Measurements from ENCODE around the gene TMEM245. TPM values are rescaled to one million over a fixed set of nuclear protein-coding genes. Genes with fewer than 3 reads are reported as not detected.

The TMEM245 gene
- total and polyA plus RNA-seq, 2 of the 13 experiments (the other 11 are each of a cell fraction or from before 2014, with no cell fraction given) = 53.5 to 55.4 TPM

DNA sequence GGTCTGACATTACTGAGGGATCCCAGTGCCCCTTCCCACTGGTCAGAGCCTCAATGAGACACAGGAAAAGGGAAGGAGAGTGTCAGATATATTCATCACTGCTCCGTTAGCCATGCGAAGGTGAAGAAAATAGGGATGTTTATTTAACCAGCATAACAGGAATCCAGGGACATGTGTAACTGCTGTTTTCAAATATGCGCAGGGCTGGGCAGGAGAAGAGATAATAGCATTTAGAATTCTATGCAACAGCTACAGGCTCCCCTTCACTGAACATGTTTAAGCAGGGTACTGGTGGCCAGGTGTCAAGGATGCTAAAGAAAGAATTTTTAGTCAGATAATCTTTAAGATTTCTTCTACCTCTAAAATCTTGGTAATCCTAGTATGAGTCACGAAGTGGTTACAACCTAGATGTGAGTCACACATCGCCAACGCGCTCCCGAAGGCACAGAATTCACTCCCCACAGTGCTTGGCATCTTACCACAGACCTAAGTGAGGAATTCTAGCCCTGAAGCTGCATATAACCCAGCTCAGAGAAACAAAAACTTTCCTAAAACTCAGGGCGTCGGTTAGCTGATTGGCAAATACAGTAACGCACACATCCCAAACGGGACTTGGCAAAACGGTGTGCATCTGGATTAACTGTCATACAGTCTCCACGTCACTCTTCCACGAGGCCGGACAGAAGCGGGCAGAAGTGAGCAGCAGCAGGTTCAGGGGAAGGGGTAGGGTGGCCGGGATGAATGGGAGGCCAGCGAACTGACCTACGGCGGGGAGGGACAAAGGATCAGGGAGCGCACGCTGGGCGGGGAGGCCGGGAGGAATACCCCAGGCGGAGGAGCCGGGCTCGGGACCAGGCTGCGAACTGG lies 107.5 kb downstream of the TMEM245 start (continued):
- 0 out of 2 replicates have a peak, but pooled peaks have one; percentile 11 for TF ChIP-seq ZNF891 (CRISPR knock-in tag; IDR thresholded peaks at IDR 0.05)
- TF ChIP-seq JUNB (CRISPR knock-in tag; IDR thresholded peaks at IDR 0.05; ENCODE audit: borderline replicate concordance) = 0 out of 2 replicates have a peak, but pooled peaks have one; percentile 31
- TF ChIP-seq SP5 (CRISPR knock-in tag; IDR thresholded peaks at IDR 0.05; ENCODE audit: borderline replicate concordance, low read depth) = no peak
- TF ChIP-seq, protein P1, sequence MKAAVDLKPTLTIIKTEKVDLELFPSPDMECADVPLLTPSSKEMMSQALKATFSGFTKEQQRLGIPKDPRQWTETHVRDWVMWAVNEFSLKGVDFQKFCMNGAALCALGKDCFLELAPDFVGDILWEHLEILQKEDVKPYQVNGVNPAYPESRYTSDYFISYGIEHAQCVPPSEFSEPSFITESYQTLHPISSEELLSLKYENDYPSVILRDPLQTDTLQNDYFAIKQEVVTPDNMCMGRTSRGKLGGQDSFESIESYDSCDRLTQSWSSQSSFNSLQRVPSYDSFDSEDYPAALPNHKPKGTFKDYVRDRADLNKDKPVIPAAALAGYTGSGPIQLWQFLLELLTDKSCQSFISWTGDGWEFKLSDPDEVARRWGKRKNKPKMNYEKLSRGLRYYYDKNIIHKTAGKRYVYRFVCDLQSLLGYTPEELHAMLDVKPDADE (CRISPR knock-in tag; IDR thresholded peaks at IDR 0.05) = no peak
- TF ChIP-seq, protein P2, sequence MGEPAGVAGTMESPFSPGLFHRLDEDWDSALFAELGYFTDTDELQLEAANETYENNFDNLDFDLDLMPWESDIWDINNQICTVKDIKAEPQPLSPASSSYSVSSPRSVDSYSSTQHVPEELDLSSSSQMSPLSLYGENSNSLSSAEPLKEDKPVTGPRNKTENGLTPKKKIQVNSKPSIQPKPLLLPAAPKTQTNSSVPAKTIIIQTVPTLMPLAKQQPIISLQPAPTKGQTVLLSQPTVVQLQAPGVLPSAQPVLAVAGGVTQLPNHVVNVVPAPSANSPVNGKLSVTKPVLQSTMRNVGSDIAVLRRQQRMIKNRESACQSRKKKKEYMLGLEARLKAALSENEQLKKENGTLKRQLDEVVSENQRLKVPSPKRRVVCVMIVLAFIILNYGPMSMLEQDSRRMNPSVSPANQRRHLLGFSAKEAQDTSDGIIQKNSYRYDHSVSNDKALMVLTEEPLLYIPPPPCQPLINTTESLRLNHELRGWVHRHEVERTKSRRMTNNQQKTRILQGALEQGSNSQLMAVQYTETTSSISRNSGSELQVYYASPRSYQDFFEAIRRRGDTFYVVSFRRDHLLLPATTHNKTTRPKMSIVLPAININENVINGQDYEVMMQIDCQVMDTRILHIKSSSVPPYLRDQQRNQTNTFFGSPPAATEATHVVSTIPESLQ (CRISPR knock-in tag; conservative IDR thresholded peaks at IDR 0.05) = no peak
- no peak for TF ChIP-seq HNF4A (CRISPR knock-in tag; IDR thresholded peaks at IDR 0.05)
- no peak for TF ChIP-seq MAFF (IDR thresholded peaks at IDR 0.05; ENCODE audit: low read depth, low read length)
- TF ChIP-seq, protein P3, sequence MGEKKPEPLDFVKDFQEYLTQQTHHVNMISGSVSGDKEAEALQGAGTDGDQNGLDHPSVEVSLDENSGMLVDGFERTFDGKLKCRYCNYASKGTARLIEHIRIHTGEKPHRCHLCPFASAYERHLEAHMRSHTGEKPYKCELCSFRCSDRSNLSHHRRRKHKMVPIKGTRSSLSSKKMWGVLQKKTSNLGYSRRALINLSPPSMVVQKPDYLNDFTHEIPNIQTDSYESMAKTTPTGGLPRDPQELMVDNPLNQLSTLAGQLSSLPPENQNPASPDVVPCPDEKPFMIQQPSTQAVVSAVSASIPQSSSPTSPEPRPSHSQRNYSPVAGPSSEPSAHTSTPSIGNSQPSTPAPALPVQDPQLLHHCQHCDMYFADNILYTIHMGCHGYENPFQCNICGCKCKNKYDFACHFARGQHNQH (CRISPR knock-in tag; IDR thresholded peaks at IDR 0.05) = no peak
- TF ChIP-seq SP4 (CRISPR knock-in tag; IDR thresholded peaks at IDR 0.05) = no peak
- no peak for TF ChIP-seq CENPX (CRISPR knock-in tag; IDR thresholded peaks at IDR 0.05)
- no peak for TF ChIP-seq PRPF4 (IDR thresholded peaks at IDR 0.05; ENCODE audit: low read depth, low read length, poor library complexity, severe bottlenecking)
- TF ChIP-seq POLR2A (IDR thresholded peaks at IDR 0.05; ENCODE audit: insufficient read depth in 1 of 2, low read depth in 2 of 2, low read length in 2 of 2) = peak in 1 of 2 experiments; percentile 39; a peak in 1 of 4 replicates
- no peak for TF ChIP-seq KMT2A (CRISPR knock-in tag; IDR thresholded peaks at IDR 0.05)
- TF ChIP-seq TEAD3 (CRISPR knock-in tag; optimal IDR thresholded peaks at IDR 0.05; ENCODE audit: borderline replicate concordance) = no peak
- TF ChIP-seq AKAP8 (CRISPR knock-in tag; IDR thresholded peaks at IDR 0.05) = no peak
- no peak for TF ChIP-seq ZNF101 (CRISPR knock-in tag; IDR thresholded peaks at IDR 0.05; ENCODE audit: borderline replicate concordance, low read depth)
- TF ChIP-seq ZNF550 (CRISPR knock-in tag; IDR thresholded peaks at IDR 0.05; ENCODE audit: borderline replicate concordance) = no peak
- TF ChIP-seq ZNF749 (CRISPR knock-in tag; IDR thresholded peaks at IDR 0.05; ENCODE audit: borderline replicate concordance) = no peak
- TF ChIP-seq MED1 (CRISPR knock-in tag; IDR thresholded peaks at IDR 0.05) = no peak
- TF ChIP-seq ZNF232 (CRISPR knock-in tag; IDR thresholded peaks at IDR 0.05; ENCODE audit: borderline replicate concordance) = no peak
- peak; percentile 86 for TF ChIP-seq FOSL2 (CRISPR knock-in tag; IDR thresholded peaks at IDR 0.05)
- no peak for TF ChIP-seq ZSCAN9 (CRISPR knock-in tag; IDR thresholded peaks at IDR 0.05; ENCODE audit: borderline replicate concordance)
- 0 out of 2 replicates have a peak, but pooled peaks have one; percentile 9 for TF ChIP-seq ZNF33A (CRISPR knock-in tag; IDR thresholded peaks at IDR 0.05; ENCODE audit: borderline replicate concordance)
- TF ChIP-seq ZNF674 (CRISPR knock-in tag; IDR thresholded peaks at IDR 0.05; ENCODE audit: low read depth) = no peak
- peak; percentile 8; the same call in 1 of the 2 replicates for TF ChIP-seq SALL1 (CRISPR knock-in tag; IDR thresholded peaks at IDR 0.05)
- no peak for TF ChIP-seq NFKBIZ (CRISPR knock-in tag; IDR thresholded peaks at IDR 0.05)
- no peak for TF ChIP-seq ZNF17 (CRISPR knock-in tag; IDR thresholded peaks at IDR 0.05)
- TF ChIP-seq ZNF264 (CRISPR knock-in tag; IDR thresholded peaks at IDR 0.05) = no peak
- TF ChIP-seq ZC3H4 (CRISPR knock-in tag; IDR thresholded peaks at IDR 0.05; ENCODE audit: borderline replicate concordance) = no peak

All from HepG2 (cell line).